HepG2 (cell line): ENCODE measurements around the gene ZNF343. TPM values are rescaled to one million over a fixed set of nuclear protein-coding genes. Genes with fewer than 3 reads are reported as not detected.

Experiments
- ATAD3A ChIP-seq: sonication (generic); formaldehyde crosslinking; IDR thresholded peaks from 2 replicates; pipeline ENCODE4 v1.4.0; 2020; ENCODE audit warnings: missing genetic modification reagents
- BCL6 ChIP-seq: IDR thresholded peaks from 2 replicates; pipeline ENCODE4 v1.6.1; 2016; ENCODE audit warnings: missing genetic modification reagents, missing compliant biosample characterization
- DDIT3 ChIP-seq: sonication (generic); formaldehyde crosslinking; IDR thresholded peaks from 2 replicates; pipeline ENCODE4 v1.4.0; 2020; ENCODE audit warnings: mild to moderate bottlenecking, missing genetic modification reagents
- ELF3 ChIP-seq: IDR thresholded peaks from 2 replicates; pipeline ENCODE4 v1.6.1; 2016; ENCODE audit warnings: missing genetic modification reagents, missing compliant biosample characterization
- EZH2 ChIP-seq: conservative IDR thresholded peaks from 2 replicates; pipeline ENCODE4 v1.6.1; 2012; ENCODE audit warnings: mild to moderate bottlenecking, low read depth, low read length, moderate library complexity
- FOSL2 ChIP-seq: sonication (generic); formaldehyde crosslinking; IDR thresholded peaks from 2 replicates; pipeline ENCODE4 v1.4.0; 2020; ENCODE audit warnings: missing genetic modification reagents
- KLF9 ChIP-seq: IDR thresholded peaks from 2 replicates; pipeline ENCODE4 v1.6.1; 2016; ENCODE audit warnings: low read depth
- MED8 ChIP-seq: sonication (generic); formaldehyde crosslinking; IDR thresholded peaks from 2 replicates; pipeline ENCODE4 v1.8.1; 2023; ENCODE audit warnings: mild to moderate bottlenecking, missing genetic modification reagents; ENCODE audit not compliant: insufficient replicate concordance
- MIXL1 ChIP-seq: IDR thresholded peaks from 2 replicates; pipeline ENCODE4 v1.6.1; 2016
- RBFOX2 ChIP-seq: fragments of 200-400 bp; formaldehyde crosslinking; IDR thresholded peaks from 2 replicates; pipeline ENCODE4 v1.6.1; 2017; ENCODE audit warnings: low read depth, mild to moderate bottlenecking, low read length
- SMYD3 ChIP-seq: sonication (generic); formaldehyde crosslinking; IDR thresholded peaks from 2 replicates; pipeline ENCODE4 v1.8.1; 2023; ENCODE audit warnings: mild to moderate bottlenecking, missing genetic modification reagents
- SOX6 ChIP-seq, 2 experiments: fragments of 450-650 bp in 1 of 2; sonication (generic) in 1 of 2; formaldehyde crosslinking in 1 of 2; IDR thresholded peaks; 2 replicates each; pipeline versions ENCODE4 v1.4.0 to v1.6.1; 2017 to 2020; ENCODE audit warnings: antibody characterized with exemption in 1 of 2, mild to moderate bottlenecking in 1 of 2, missing genetic modification reagents in 1 of 2
- TCF7 ChIP-seq: sonication (generic); IDR thresholded peaks from 2 replicates; pipeline ENCODE4 v1.6.1; 2016; ENCODE audit warnings: antibody characterized with exemption, low read depth
- TOPORS ChIP-seq: sonication (generic); formaldehyde crosslinking; IDR thresholded peaks from 2 replicates; pipeline ENCODE4 v1.8.0; 2023; ENCODE audit warnings: mild to moderate bottlenecking, missing genetic modification reagents
- TP53 ChIP-seq: sonication (generic); formaldehyde crosslinking; conservative IDR thresholded peaks from 2 replicates; pipeline ENCODE4 v1.4.0; 2020; ENCODE audit warnings: missing genetic modification reagents
- ZBTB26 ChIP-seq: IDR thresholded peaks from 2 replicates; pipeline ENCODE4 v1.6.1; 2016; ENCODE audit warnings: missing compliant biosample characterization, missing genetic modification reagents, borderline replicate concordance
- ZFP1 ChIP-seq: IDR thresholded peaks from 2 replicates; pipeline ENCODE4 v1.6.1; 2016
- ZNF142 ChIP-seq: sonication (generic); formaldehyde crosslinking; IDR thresholded peaks from 2 replicates; pipeline ENCODE4 v1.4.0; 2020; ENCODE audit warnings: missing genetic modification reagents
- ZNF253 ChIP-seq: sonication (generic); formaldehyde crosslinking; IDR thresholded peaks from 2 replicates; pipeline ENCODE4 v1.8.0; 2022; ENCODE audit warnings: mild to moderate bottlenecking, missing genetic modification reagents, borderline replicate concordance
- ZNF350 ChIP-seq: sonication (generic); formaldehyde crosslinking; IDR thresholded peaks from 2 replicates; pipeline ENCODE4 v1.4.0; 2020; ENCODE audit warnings: mild to moderate bottlenecking, low read depth, missing genetic modification reagents, borderline replicate concordance
- ZNF362 ChIP-seq: sonication (generic); formaldehyde crosslinking; IDR thresholded peaks from 2 replicates; pipeline ENCODE4 v1.4.0; 2020; ENCODE audit warnings: missing genetic modification reagents, mild to moderate bottlenecking, borderline replicate concordance
- ZNF879 ChIP-seq: sonication (generic); formaldehyde crosslinking; IDR thresholded peaks from 2 replicates; pipeline ENCODE4 v1.8.1; 2023; ENCODE audit warnings: missing genetic modification reagents
- polyA plus RNA-seq, 8 experiments: library from polyadenylated mRNA; depleted of rRNA in 3 of 8; stranded (reverse) in 7 of 8; unstranded in 1 of 8; fragments of >200 nt; fragmentation: Illumina TruSeq in 4 of 8; extraction: Trizol in 4 of 8; gene quantifications; 2 replicates each; pipeline versions ENCODE4 v1.2.1 to v1.2.3, GENCODE V29; 2011 to 2016; ENCODE audit warnings: low read depth in 4 of 8, missing spikeins in 1 of 8, mixed read lengths in 1 of 8; ENCODE audit not compliant: insufficient read depth in 1 of 8
- total RNA-seq, 5 experiments: library from RNA; depleted of rRNA; stranded (reverse); fragments of >200 nt; fragmentation: Illumina TruSeq; extraction: Trizol; gene quantifications; 2 replicates each; pipeline ENCODE4 v1.2.3, GENCODE V29; 2016; ENCODE audit warnings: low read depth in 1 of 5

The ZNF343 gene
- total and polyA plus RNA-seq, 2 of the 13 experiments (the other 11 are each of a cell fraction or from before 2014, with no cell fraction given) = 16.4 to 22.1 TPM

GRCh38 chr20:2508631-2509467 is at the start of gene ZNF343 (continued):
- TF ChIP-seq ZNF142 = peak; percentile 72
- TF ChIP-seq MED8 (CRISPR knock-in tag) = peak; percentile 64
- peak; percentile 66 for TF ChIP-seq ELF3 (CRISPR knock-in tag)
- TF ChIP-seq EZH2 = no peak
- TF ChIP-seq MIXL1 (CRISPR knock-in tag) = peak; percentile 73; the same call in 1 of the 2 replicates
- no peak for TF ChIP-seq DDIT3 (CRISPR knock-in tag)
- TF ChIP-seq TOPORS (CRISPR knock-in tag) = peak; percentile 68
- no peak; the same call in none of the 2 replicates for TF ChIP-seq ZFP1 (CRISPR knock-in tag)
- TF ChIP-seq KLF9 (CRISPR knock-in tag) = peak; percentile 20; the same call in 1 of the 2 replicates
- no peak; the same call in 1 of the 2 replicates for TF ChIP-seq ZBTB26 (CRISPR knock-in tag)
- TF ChIP-seq BCL6 = peak; percentile 36; the same call in 1 of the 2 replicates
- TF ChIP-seq FOSL2 (CRISPR knock-in tag) = peak; percentile 63
- TF ChIP-seq ZNF350 = peak; percentile 90
- no peak for TF ChIP-seq SOX6 (IDR thresholded peaks at IDR 0.05)
- peak; percentile 64 for TF ChIP-seq SOX6 (CRISPR knock-in tag; IDR thresholded peaks at IDR 0.05)
- TF ChIP-seq TP53 (CRISPR knock-in tag) = peak; percentile 79; the same call in 1 of the 2 replicates
- TF ChIP-seq RBFOX2 = peak; percentile 92
- TF ChIP-seq ATAD3A (CRISPR knock-in tag) = peak; percentile 75; the same call in 1 of the 2 replicates
- no peak for TF ChIP-seq ZNF362 (CRISPR knock-in tag)
- no peak for TF ChIP-seq TCF7
- no peak for TF ChIP-seq ZNF879 (CRISPR knock-in tag)
- peak; percentile 93 for TF ChIP-seq SMYD3 (CRISPR knock-in tag)
- TF ChIP-seq ZNF253 (CRISPR knock-in tag) = 0 out of 2 replicates have a peak, but pooled peaks have one; percentile 14
